HuH-7.5 (cell line): ENCODE data around the gene TULP4.

Source experiments
- DNase-seq: peaks from one replicate; pipeline ENCODE4 v3.0.0; 2011; ENCODE audit warnings: low spot score

Gene TULP4, protein sequence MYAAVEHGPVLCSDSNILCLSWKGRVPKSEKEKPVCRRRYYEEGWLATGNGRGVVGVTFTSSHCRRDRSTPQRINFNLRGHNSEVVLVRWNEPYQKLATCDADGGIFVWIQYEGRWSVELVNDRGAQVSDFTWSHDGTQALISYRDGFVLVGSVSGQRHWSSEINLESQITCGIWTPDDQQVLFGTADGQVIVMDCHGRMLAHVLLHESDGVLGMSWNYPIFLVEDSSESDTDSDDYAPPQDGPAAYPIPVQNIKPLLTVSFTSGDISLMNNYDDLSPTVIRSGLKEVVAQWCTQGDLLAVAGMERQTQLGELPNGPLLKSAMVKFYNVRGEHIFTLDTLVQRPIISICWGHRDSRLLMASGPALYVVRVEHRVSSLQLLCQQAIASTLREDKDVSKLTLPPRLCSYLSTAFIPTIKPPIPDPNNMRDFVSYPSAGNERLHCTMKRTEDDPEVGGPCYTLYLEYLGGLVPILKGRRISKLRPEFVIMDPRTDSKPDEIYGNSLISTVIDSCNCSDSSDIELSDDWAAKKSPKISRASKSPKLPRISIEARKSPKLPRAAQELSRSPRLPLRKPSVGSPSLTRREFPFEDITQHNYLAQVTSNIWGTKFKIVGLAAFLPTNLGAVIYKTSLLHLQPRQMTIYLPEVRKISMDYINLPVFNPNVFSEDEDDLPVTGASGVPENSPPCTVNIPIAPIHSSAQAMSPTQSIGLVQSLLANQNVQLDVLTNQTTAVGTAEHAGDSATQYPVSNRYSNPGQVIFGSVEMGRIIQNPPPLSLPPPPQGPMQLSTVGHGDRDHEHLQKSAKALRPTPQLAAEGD (N-terminal part only)

DNA sequence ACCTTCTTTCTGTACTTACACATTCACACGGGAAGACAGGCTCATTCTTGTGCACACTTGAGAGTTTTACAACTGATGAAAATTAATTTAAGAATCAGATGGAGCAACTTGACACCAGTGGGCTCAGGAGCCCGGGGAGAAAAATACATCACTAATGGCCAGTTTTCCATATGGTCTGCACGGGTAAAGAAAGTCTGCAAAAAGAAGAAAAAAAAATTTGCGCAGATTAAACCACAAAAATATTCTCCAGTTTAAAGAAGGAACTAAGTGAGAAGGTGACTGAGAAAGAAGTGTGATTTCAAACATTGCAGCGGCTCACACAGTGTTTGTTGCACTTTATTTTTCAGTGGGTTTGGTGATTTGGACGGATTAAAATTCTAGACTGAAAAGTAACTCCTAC lies at the start of gene TULP4:
TSS of gene TULP4 (plus strand) at position 301 of the 400 bp plus-strand sequence. CDS start 1,552 bp downstream, outside the sequence.
- no peak for DNase-seq

DNA sequence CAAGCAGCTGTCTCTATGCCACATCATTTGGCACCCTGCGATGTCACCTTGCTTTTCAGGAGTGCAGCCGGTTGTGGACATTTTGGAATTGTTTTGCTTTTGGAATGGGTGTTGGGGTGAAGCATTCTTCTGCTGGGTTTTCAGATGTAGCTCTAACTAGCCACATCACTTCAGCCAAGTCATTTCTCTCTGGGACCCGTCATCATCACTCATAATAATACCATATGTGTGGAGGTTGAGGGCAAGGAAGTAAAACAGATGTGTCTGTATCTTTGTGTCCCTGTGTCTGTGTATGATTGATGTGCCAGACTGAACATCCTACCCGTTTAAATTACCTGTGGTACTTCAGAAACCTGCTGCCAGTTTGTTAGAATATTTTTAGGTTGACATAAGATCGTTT lies 49.5 kb upstream of the TULP4 start:
- DNase-seq = no peak

- DNase-seq = no peak
These were observed 48.1 kb upstream of the TULP4 start for GRCh38 chr6:158264180-158264579.

DNA sequence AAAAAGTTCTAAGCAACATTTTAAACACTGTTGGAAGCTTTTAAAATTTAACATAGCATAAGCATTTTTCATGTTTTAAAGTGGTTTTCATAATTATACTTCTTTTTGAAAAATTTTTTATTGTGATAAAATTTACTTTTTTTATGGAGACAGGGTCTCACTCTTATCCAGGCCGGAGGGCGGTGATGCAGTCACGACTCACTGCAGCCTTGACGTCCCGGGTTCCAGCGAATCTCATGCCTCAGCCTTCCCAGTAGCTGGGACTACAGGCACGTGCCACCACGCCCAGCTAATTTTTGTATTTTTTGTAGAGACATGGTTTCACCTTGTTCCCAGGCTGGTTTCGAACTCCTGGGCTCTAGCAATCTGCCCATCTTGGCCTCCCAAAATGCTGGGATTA lies 46.1 kb upstream of the TULP4 start:
- DNase-seq = no peak

GRCh38 chr6:158268361-158269147 lies 43.7 kb upstream of the TULP4 start:
- no peak for DNase-seq

- DNase-seq = no peak
These were observed 42.6 kb upstream of the TULP4 start for GRCh38 chr6:158269657-158270056.

DNA sequence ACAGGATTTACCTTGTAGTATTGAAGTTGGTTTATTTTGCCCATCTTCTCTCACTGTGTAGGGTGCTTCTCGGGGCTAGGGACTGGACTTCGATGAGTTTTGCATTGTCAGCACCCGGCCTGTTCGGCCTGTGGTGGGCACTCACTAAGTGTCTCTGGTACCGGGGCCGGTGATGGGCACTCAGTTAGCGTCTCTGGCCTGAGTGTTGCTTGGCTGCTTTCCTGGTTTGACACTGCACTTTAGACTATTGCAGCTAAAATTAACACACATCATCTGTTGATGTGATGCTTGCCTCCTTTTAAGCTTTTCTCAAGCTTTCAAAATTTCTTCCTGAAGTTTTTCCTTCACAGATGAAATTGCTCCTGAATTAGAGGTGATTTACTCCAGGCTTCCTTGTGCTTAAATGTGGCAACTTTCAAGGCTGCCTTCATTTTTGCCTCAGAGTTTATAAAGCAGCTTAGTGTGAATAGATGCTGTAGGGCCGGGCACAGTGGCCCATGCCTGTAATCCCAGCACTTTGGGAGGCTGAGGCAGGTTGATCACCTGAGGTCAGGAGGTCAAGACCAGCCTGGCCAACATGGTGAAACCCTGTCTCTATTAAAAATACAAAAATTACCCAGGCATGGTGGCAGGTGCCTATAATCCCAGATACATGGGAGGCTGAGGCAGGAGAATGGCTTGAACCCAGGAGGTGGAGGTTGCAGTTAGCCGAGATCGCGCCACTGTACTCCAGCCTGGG lies 41.7 kb upstream of the TULP4 start:
- no peak for DNase-seq

DNA sequence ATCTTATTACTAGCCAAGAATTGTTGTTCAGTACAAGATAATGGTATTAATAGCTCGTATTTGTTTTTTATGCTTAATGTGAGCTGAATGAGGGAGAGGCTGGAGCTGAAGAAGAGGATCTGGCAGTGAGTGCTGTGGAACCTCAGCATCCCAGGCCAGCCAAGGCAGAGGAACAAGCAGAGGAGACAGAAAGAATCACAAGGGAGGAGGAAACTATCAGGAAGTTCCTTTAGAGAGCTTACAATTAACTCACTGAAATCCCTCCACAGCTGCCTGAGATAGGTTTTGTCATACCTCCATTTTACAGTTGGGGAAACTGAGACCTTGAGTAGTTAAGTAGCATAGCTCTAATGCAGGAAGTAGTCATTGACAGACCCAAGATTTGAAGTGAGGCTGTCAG lies 39.9 kb upstream of the TULP4 start:
- no peak for DNase-seq

- no peak for DNase-seq
These were observed 34.3 kb upstream of the TULP4 start for GRCh38 chr6:158278004-158278403.

DNA sequence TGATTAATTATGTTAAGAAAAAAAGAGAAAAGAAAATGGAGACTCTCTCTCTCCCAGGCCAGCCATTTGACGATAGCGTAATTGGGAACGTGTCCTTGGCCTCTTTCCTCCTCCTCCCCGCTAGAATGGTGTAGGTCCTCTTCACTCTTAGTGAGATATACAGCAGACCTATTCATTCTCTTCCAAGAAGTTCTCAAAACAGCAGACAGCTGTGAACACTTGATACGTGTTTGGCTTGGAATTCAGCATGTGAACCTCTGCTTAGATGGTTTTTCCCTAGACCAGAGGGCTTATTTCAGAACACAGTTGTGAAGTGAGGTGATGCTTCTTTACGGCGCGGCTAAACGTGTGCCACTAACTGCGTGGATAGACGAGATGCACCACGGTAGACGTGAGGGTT lies 32.6 kb upstream of the TULP4 start:
- DNase-seq = no peak

- no peak for DNase-seq
These were observed 28.8 kb upstream of the TULP4 start for GRCh38 chr6:158283304-158283980.

- DNase-seq = no peak
These were observed 28.0 kb upstream of the TULP4 start for GRCh38 chr6:158284007-158284875.

DNA sequence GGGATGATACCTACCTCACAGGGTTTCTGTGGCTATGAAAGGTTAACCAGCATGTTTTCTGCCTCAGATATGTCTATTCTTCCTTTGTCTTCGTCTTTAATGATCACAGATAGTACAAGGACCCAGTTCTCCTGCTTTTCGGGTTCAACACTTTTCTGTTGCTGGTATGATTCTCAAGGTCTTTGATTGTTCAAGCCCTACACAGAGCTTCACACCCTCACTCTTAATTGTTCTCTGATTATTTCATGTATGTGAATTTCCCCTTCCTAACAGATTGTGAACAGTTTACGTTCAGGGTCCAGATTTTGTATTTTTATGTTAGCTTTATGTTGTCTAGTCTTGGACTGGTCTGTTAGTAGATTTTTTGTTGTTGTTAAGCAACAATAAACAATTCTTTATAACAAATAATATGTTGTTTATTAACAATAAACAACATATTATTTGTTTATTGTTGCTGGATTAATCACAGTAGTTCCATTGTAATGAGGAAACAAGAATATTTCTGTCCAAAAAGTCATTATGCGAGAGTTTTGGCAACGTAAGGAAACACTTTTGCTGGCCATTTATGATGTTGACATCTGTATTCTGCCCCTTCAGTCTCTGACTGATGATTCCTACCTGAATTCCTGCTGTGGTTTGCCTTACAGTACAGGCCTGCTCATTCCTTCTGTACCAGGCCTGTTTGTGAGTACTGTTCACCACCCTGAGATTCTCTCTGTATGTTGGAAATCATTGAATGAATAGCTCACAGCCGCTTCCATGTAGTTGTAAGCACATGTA lies 27.2 kb upstream of the TULP4 start:
- DNase-seq = no peak

DNA sequence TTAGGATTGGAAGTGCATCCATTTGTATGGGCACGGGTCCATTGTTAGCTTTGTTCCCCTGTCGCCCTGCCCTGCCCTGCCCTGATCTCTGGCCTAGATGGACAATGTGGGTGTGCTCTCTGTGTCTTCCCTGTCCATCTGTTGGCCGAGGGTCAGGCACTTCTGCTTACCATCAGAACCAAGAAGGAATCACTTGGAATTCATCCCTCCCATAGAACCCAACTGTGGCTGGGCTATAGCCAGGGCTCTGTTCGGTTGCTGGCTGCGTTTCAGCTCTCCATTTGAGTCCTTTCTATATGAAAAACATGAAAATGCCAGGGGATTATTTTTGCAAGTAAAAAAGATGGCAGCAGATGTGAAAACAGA lies 26.6 kb upstream of the TULP4 start:
- DNase-seq = no peak

- no peak for DNase-seq
These were observed 25.9 kb upstream of the TULP4 start for GRCh38 chr6:158286413-158286812.

DNA sequence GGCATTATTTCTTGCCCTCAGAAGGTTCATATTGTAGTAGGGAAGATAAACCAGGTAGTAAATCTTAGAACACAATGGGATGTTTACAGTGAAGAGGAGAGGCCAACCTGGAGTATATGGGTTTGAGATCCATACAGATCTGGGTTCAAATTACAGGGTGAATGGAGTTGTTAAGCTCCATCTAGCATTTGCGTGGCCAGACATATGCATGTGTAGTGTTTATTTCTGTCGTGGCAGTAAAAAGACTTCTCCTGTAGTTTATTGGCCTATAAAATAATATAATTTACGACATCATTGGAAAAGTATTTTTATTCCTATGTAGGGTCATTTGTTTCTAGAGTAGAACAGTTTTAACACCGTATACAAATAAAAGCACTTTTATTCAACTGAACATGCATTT lies 25.2 kb upstream of the TULP4 start:
- DNase-seq = no peak

GRCh38 chr6:158290040-158290439 lies 22.2 kb upstream of the TULP4 start:
- no peak for DNase-seq

- no peak for DNase-seq
These were observed 21.6 kb upstream of the TULP4 start for GRCh38 chr6:158290659-158291058.

- DNase-seq = no peak
These were observed 20.2 kb upstream of the TULP4 start for GRCh38 chr6:158292016-158292415.
